K562 (cell line): ENCODE data around the gene LTK.

Source experiments
- CBX5 ChIP-seq: IDR thresholded peaks from 2 replicates; pipeline ENCODE4 v1.6.1; 2014; ENCODE audit warnings: low read depth, borderline replicate concordance
- EZH2 ChIP-seq: IDR thresholded peaks from 2 replicates; pipeline ENCODE4 v1.6.1; 2012; ENCODE audit warnings: low read depth, mild to moderate bottlenecking, inconsistent platforms, low read length, borderline replicate concordance
- GABPA ChIP-seq: fragments of 200-800 bp; sonication (Bioruptor generic); conservative IDR thresholded peaks from 2 replicates; pipeline ENCODE4 v1.6.1; 2016; ENCODE audit warnings: low read depth, missing genetic modification characterization, missing compliant biosample characterization
- NRF1 ChIP-seq, 2 experiments: fragments of 450-650 bp; IDR thresholded peaks in 1 of 2; conservative IDR thresholded peaks in 1 of 2; 2 replicates each; pipeline ENCODE4 v1.6.1; 2014; ENCODE audit warnings: mild to moderate bottlenecking in 2 of 2

GRCh38 chr15:41487381-41487780 is 26.2 kb downstream of the LTK start:
- TF ChIP-seq CBX5 (no peak), EZH2 (no peak), NRF1 (conservative IDR thresholded peaks at IDR 0.05 in 1 of 2, IDR thresholded peaks at IDR 0.05 in 1 of 2) (no peak), GABPA (tag) (no peak)
